ENCODE data around the gene USP47.
"Not testable (repeated sequence)": the region's sequence is repeated elsewhere in the genome, so short reads cannot be mapped to it uniquely, and the experiment has no call there.

Gene USP47

GRCh38 chr11:11821899-11822298 is 19.9 kb upstream of the USP47 start:
- TF ChIP-seq CTCF (IDR thresholded peaks at IDR 0.05) = no peak
- no peak overlapping the region for H3K27ac ChIP-seq
- no peaks in the 10 kb centered on the region for H3K9me3 ChIP-seq
- H3K27me3 ChIP-seq = no peaks in the 10 kb centered on the region
- no peaks in the 10 kb centered on the region for H3K36me3 ChIP-seq
- no peaks in the 10 kb centered on the region for H3K4me1 ChIP-seq
- DNase-seq = no peak
- intact Hi-C loops (cut with DNase I; ENCODE audit: low total_unique reads) = no loop called here
- no peak overlapping the region for H3K4me3 ChIP-seq

GRCh38 chr11:11822946-11823345 is 18.8 kb upstream of the USP47 start:
- Histone ChIP-seq H3K9me3 (no peaks in the 10 kb centered on the region), H3K4me3 (no peak overlapping the region), H3K27me3 (no peaks in the 10 kb centered on the region), H3K4me1 (no peaks in the 10 kb centered on the region), H3K36me3 (no peaks in the 10 kb centered on the region), H3K27ac (no peak overlapping the region)
- intact Hi-C loops (cut with DNase I; ENCODE audit: low total_unique reads) = no loop called here
- no peak for TF ChIP-seq CTCF (IDR thresholded peaks at IDR 0.05)
- DNase-seq = no peak

- Histone ChIP-seq H3K27me3 (no peaks in the 10 kb centered on the region), H3K4me1 (no peaks in the 10 kb centered on the region), H3K27ac (no peak overlapping the region), H3K36me3 (no peaks in the 10 kb centered on the region), H3K4me3 (no peak overlapping the region), H3K9me3 (no peaks in the 10 kb centered on the region)
- no peak for DNase-seq
- intact Hi-C loops (cut with DNase I; ENCODE audit: low total_unique reads) = loop anchor here (5.0 kb wide), 1 partner anchor 61 kb away; no protein-coding TSS in a partner anchor
- no peak for TF ChIP-seq CTCF (IDR thresholded peaks at IDR 0.05)
These were observed 15.5 kb upstream of the USP47 start for GRCh38 chr11:11826260-11826659.

- no peak for DNase-seq
- no peaks in the 10 kb centered on the region for H3K27me3 ChIP-seq
- H3K9me3 ChIP-seq = no peaks in the 10 kb centered on the region
- H3K27ac ChIP-seq = no peak overlapping the region
- no peaks in the 10 kb centered on the region for H3K36me3 ChIP-seq
- no peak overlapping the region for H3K4me3 ChIP-seq
- no peaks in the 10 kb centered on the region for H3K4me1 ChIP-seq
- TF ChIP-seq CTCF (IDR thresholded peaks at IDR 0.05) = no peak
- intact Hi-C loops (cut with DNase I; ENCODE audit: low total_unique reads) = loop anchor here (5.0 kb wide), 1 partner anchor 60 kb away; no protein-coding TSS in a partner anchor
These were observed 14.5 kb upstream of the USP47 start for GRCh38 chr11:11827272-11827671.

GRCh38 chr11:11831406-11831805 is 10.4 kb upstream of the USP47 start:
- DNase-seq; H3K9me3 ChIP-seq; H3K4me1 ChIP-seq; H3K4me3 ChIP-seq; intact Hi-C loops (cut with DNase I; ENCODE audit: low total_unique reads); H3K27ac ChIP-seq; H3K36me3 ChIP-seq; H3K27me3 ChIP-seq: not testable (repeated sequence)

- intact Hi-C loops (cut with DNase I; ENCODE audit: low total_unique reads) = no loop called here
- DNase-seq = no peak
- no peak overlapping the region for H3K27ac ChIP-seq
- H3K9me3 ChIP-seq = no peaks in the 10 kb centered on the region
- no peaks in the 10 kb centered on the region for H3K36me3 ChIP-seq
- no peaks in the 10 kb centered on the region for H3K27me3 ChIP-seq
- no peak overlapping the region for H3K4me3 ChIP-seq
- TF ChIP-seq CTCF (IDR thresholded peaks at IDR 0.05) = no peak
- H3K4me1 ChIP-seq = peaks cover 0 to 13% (median 0%) of the 10 kb centered on the region in 4 donors
These were observed 5.0 kb upstream of the USP47 start for GRCh38 chr11:11836676-11837231.

Data from tibial artery (tissue), 4 donors.